Breast epithelium (tissue), 4 donors: ENCODE results near the gene SAMM50. TPM values are rescaled to one million over a fixed set of nuclear protein-coding genes. Genes with fewer than 3 reads are reported as not detected.

Experiments used
- DNase-seq, 2 donors: peaks; one replicate each; pipeline ENCODE4 v3.0.0-alpha.2; 2019; ENCODE audit warnings: low spot score in 2 of 2
- H3K27ac ChIP-seq, 2 donors: fragments of 200-600 bp; sonication (generic) in 1 of 2; one replicate each; pipeline ENCODE4 v1.5.1; 2016 to 2019; ENCODE audit warnings: mild to moderate bottlenecking in 1 of 2
- H3K27me3 ChIP-seq, 2 donors: fragments of 200-600 bp; sonication (generic) in 1 of 2; one replicate each; pipeline versions ENCODE4 v1.5.1 to v1.6.0; 2017 to 2019; ENCODE audit warnings: control low read depth in 1 of 2, mild to moderate bottlenecking in 1 of 2
- H3K36me3 ChIP-seq: fragments of 200-600 bp; one replicate; pipeline ENCODE4 v1.5.1; 2019
- H3K4me1 ChIP-seq, 2 donors: fragments of 200-600 bp; sonication (generic); one replicate each; pipeline ENCODE4 v1.5.1; 2016 to 2019; ENCODE audit warnings: control low read depth in 1 of 2
- H3K4me3 ChIP-seq, 3 donors: fragments of 200-600 bp; sonication (generic); 1 replicate in 2 of 3; 2 replicates in 1 of 3; pipeline ENCODE4 v1.5.1; 2016 to 2019; ENCODE audit warnings: mild to moderate bottlenecking in 3 of 3, moderate library complexity in 2 of 3
- H3K9me3 ChIP-seq, 2 donors: fragments of 200-600 bp; sonication (generic) in 1 of 2; one replicate each; pipeline ENCODE4 v1.5.1; 2016 to 2019; ENCODE audit warnings: control low read depth in 1 of 2
- CTCF ChIP-seq, 3 donors: fragments of 450-650 bp; IDR thresholded peaks; one replicate each; pipeline ENCODE4 v1.5.1; 2016 to 2017; ENCODE audit warnings: antibody characterized with exemption in 3 of 3, mild to moderate bottlenecking in 3 of 3, moderate library complexity in 3 of 3
- POLR2A ChIP-seq: fragments of 450-650 bp; IDR thresholded peaks from one replicate; pipeline ENCODE4 v1.6.1; 2016; ENCODE audit warnings: antibody characterized with exemption, mild to moderate bottlenecking, moderate library complexity
- POLR2AphosphoS5 ChIP-seq, 3 donors: sonication (generic); formaldehyde crosslinking; IDR thresholded peaks; one replicate each; pipeline ENCODE4 v1.6.1; 2017; ENCODE audit warnings: antibody characterized with exemption in 3 of 3
- intact Hi-C: fragments of 100-400 bp; cut with DNase I; formaldehyde crosslinking; loops from one replicate; pipeline ENCODE4 v1.15.1; 2023; ENCODE audit warnings: low total_unique reads
- total RNA-seq, 3 donors: library from RNA; depleted of rRNA; stranded (reverse); fragments of >200 nt; gene quantifications; one replicate each; pipeline ENCODE4 v1.1.0, GENCODE V29; 2016

The SAMM50 gene
- total RNA-seq, 3 donors from 2014 or later = 36.1 to 40.6 (median 36.4) TPM

GRCh38 chr22:44019416-44019815, 64.2 kb downstream of the SAMM50 start:
- no peaks in the 10 kb centered on the region for H3K9me3 ChIP-seq
- intact Hi-C loops = no loop called here
- TF ChIP-seq POLR2AphosphoS5 (IDR thresholded peaks at IDR 0.05) (no peak), CTCF (IDR thresholded peaks at IDR 0.05) (no peak), POLR2A (no peak)
- H3K4me3 ChIP-seq = no peak overlapping the region
- no peaks in the 10 kb centered on the region for H3K36me3 ChIP-seq
- H3K4me1 ChIP-seq = no peaks in the 10 kb centered on the region
- no peak for DNase-seq
- no peaks in the 10 kb centered on the region for H3K27me3 ChIP-seq
- no peak overlapping the region for H3K27ac ChIP-seq

GRCh38 chr22:44019846-44020245, 64.6 kb downstream of the SAMM50 start:
- Histone ChIP-seq H3K9me3 (no peaks in the 10 kb centered on the region), H3K4me1 (no peaks in the 10 kb centered on the region), H3K27me3 (no peaks in the 10 kb centered on the region), H3K4me3 (no peak overlapping the region), H3K27ac (no peak overlapping the region), H3K36me3 (no peaks in the 10 kb centered on the region)
- DNase-seq = no peak
- TF ChIP-seq POLR2A (no peak), CTCF (IDR thresholded peaks at IDR 0.05) (no peak), POLR2AphosphoS5 (IDR thresholded peaks at IDR 0.05) (no peak)
- intact Hi-C loops = no loop called here

GRCh38 chr22:44020981-44021380, 65.7 kb downstream of the SAMM50 start:
- Histone ChIP-seq H3K27ac (no peak overlapping the region), H3K9me3 (no peaks in the 10 kb centered on the region), H3K4me3 (no peak overlapping the region), H3K27me3 (no peaks in the 10 kb centered on the region), H3K4me1 (no peaks in the 10 kb centered on the region), H3K36me3 (no peaks in the 10 kb centered on the region)
- intact Hi-C loops = no loop called here
- DNase-seq = no peak
- TF ChIP-seq POLR2A = no peak
- TF ChIP-seq CTCF (IDR thresholded peaks at IDR 0.05) = no peak
- no peak for TF ChIP-seq POLR2AphosphoS5 (IDR thresholded peaks at IDR 0.05)

GRCh38 chr22:44023404-44024287, 68.4 kb downstream of the SAMM50 start:
- Histone ChIP-seq H3K27ac (peak overlapping the region in 1 of 2 donors; percentile 89), H3K4me1 (no peaks in the 10 kb centered on the region), H3K27me3 (no peaks in the 10 kb centered on the region), H3K4me3 (peak overlapping the region; percentile 59 to 94 (median 64)), H3K9me3 (no peaks in the 10 kb centered on the region), H3K36me3 (no peaks in the 10 kb centered on the region)
- intact Hi-C loops = no loop called here
- TF ChIP-seq POLR2AphosphoS5 (IDR thresholded peaks at IDR 0.05) = peak in 2 of 3 donors; percentile 9 to 30
- TF ChIP-seq POLR2A = no peak
- no peak for TF ChIP-seq CTCF (IDR thresholded peaks at IDR 0.05)
- no peak for DNase-seq

GRCh38 chr22:44024288-44024921, 69.2 kb downstream of the SAMM50 start, which contains the start of gene PARVB:
Gene PARVB, plus strand, starts transcription at chr22:44024302. Its CDS starts 38 bp downstream, at chr22:44024340.
- H3K27ac ChIP-seq = peak within 1 kb of the TSS; percentile 54 to 93
- intact Hi-C loops = no loop called here
- TF ChIP-seq POLR2A (no peak), POLR2AphosphoS5 (IDR thresholded peaks at IDR 0.05) (no peak), CTCF (IDR thresholded peaks at IDR 0.05) (no peak)

More at GRCh38 chr22:44024288-44024921, 69.2 kb downstream of the SAMM50 start, which contains the start of gene PARVB:
- H3K4me3 ChIP-seq = peak within 1 kb of the TSS; percentile 59 to 94 (median 64)
- H3K9me3 ChIP-seq = no peaks in the 10 kb centered on the region
- no peaks in the 10 kb centered on the region for H3K4me1 ChIP-seq
- H3K27me3 ChIP-seq = no peaks in the 10 kb centered on the region
- no peaks in the 10 kb centered on the region for H3K36me3 ChIP-seq
- no peak for DNase-seq
